ENCODE data around the gene ACOT7.
"Not testable (repeated sequence)": the region's sequence is repeated elsewhere in the genome, so short reads cannot be mapped to it uniquely, and the experiment has no call there.

GRCh38 chr1:6428453-6428852 is 34.9 kb upstream of the ACOT7 start:
- not testable (repeated sequence) for TF ChIP-seq EZH2 (IDR thresholded peaks at IDR 0.05; ENCODE audit: borderline replicate concordance, low read depth, low read length, severe bottlenecking); CTCF (IDR thresholded peaks at IDR 0.05; ENCODE audit: borderline replicate concordance, extremely low read depth, low read length, poor library complexity, severe bottlenecking)
